Central memory CD4-positive, alpha-beta T cell (primary cell): Measurements from ENCODE around the gene NDUFS2.

Experiments
- DNase-seq: peaks from one replicate; pipeline ENCODE4 v3.0.0; 2022

Gene NDUFS2

DNA sequence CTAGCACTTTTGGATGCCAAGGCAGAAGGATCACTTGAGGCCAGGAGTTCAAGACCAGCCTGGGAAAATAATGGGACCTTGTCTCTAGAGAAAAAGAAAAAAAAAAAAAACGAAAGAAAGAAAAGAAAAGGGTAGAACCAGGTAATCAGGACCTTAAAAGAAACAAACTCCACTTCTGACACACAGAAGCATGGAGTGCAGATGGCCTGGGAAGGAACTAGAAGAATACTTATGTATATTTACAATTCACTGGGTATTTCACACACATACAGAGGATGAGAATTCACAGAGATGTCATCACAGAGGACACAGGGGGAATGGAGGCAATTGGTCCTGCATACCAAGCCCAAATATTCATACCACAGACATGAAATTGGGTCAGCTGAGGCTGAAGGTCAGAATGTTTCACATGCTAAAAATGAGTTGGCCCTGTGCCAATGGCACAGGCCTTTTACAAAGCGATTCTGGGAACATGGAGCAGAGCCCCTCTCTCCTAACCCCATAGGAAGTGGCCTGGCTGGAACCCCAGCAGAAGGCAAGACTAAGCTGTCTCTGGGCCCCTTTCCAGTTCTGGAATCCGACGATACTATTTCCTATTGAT is 29.3 kb upstream of the NDUFS2 start:
- DNase-seq: no peak

DNA sequence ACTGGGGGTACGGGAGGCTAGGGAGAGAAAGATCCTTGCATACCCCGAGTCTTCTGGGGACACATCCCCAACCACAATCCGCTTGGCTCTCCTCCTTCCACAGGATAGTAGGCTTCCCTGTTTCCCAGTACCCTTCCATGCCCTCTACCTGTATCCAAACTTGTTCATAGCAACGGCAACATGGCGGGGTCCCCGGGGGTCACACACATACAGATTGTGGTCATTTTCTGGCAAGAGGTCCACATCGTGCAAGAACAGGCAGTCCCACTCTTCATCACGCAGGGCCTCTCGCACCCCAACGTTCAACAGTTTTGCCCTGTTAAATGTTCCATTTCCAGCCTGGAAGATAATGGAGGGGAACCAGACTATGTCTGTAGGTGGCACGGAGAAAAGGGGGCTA is 28.5 kb upstream of the NDUFS2 start:
- DNase-seq: no peak

DNA sequence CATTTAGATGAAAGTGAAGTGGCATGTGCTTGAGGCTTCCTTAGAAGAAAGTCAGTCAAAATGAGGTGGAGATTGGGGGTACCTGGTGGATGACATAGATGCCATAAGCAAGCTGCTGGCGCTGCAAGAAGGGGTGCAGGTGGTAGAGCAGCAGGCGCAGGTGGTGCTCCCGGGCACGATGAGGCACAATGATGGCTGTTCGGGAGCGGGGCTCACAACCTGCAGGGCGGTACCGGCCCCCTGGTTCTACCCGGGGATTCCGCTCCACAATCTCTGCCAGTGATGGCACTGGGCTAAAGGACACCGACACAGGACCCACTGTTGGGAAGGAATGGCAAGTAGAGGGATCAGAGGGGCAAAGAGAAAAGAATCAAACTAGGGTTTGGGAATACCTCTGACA is 27.3 kb upstream of the NDUFS2 start:
- DNase-seq: no peak

DNA sequence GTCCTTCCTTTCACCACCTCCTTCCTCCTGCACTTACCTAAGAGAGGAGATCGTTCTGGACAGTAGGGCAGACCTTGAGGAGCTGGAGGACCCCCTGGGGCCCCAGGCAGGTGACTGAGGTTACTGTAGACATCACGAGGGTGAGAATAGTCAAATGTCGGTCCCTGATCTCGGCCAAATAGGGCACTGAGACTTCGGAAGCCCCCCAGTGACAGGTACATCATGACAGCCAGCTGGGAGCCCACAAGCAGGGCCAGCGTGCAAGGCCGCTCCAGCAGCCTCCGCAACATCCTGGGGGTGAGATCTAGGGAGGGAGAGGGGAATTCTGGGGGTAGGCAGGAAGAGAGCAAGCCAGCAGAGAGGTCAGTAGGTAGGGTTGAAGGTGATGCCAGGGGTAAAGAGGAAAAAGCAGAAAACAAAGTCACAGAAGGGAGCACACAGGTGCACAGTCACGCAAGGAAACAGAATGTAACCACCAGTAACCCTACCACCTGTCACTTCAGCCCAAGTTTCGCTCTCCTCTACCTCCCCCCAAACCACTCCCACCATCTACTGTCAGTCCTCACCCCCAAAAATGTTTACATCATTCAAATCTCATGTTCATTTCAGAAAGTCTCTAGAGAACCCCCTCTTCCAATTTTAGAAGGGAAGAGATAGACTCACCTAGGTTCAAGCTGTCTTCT is 26.3 kb upstream of the NDUFS2 start:
- no peak for DNase-seq

DNA sequence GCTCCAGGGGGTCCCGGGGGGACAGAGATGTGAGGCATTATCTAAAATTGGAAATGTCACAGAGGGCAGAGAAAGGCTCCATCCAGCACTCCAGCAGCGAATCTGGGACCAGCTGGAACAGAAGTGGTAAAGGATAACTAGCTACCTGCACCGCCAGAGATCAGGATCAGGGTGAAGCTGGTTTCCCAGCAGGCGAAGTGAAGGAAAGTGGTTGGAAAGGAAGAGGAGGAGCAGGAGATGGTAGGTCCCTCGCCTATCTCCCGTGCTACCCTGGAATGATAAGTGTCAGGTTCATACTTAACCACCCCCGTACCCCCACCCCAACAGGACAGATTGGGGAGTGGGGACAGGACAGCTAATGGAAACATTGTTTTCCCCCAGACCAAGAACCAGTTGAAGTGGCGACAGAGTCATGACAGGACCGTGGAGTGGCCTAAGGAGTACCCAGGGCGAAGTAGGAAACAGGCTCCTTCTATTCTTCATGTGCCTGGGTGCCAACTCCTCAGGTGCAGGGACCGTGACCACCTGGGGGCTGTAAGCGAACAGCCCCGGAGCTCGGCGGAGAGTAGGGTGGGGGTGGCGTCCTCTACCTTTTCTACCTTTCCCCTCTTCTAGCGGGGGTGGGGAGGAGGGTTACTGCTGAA is 25.6 kb upstream of the NDUFS2 start:
- DNase-seq: no peak

DNA sequence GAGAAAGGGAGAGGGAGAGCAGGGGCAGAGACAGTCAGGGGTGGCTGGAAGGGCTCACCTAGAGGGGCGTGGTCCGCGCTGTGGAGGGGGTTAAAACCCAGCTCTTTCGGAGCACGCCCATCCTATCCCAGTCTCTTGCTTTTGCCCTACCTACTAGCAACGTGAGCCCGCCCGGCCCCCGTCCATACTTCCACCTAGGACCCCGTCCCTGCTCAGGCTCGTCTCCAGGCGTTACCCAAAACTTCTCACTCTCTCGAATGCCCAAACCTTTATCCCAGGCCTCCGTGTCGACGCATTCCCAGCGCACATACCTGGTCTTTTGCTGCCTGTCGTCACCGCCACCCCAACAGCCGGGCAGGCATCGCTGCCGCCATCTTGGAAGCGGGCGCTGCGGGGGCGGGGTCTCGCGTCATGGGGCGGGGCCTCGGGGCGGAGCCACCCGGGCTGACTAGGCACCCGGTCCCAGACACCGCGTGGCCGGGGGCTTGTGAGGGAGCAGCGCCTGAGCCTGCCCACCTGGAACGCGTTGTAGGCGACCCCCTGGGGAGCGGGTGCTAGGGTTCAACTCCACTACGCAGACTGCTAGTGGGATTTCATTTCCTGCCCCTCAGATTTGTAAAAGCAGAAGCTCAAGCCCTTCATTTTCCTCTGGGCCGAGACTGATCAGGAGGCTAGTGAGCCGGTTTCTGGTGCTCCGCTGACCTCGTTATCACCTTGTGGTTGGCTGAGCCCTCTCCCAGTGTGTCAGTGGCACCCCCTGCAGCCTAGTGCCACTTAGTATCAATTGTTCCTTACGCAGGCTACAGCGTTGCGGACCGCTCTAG is 24.8 kb upstream of the NDUFS2 start, which contains the start of gene B4GALT3:
B4GALT3 (minus strand) TSS at position 396 of the 824 bp plus-strand sequence. CDS start 1,447 bp downstream, outside the sequence.
- peak; percentile 88 for DNase-seq

DNA sequence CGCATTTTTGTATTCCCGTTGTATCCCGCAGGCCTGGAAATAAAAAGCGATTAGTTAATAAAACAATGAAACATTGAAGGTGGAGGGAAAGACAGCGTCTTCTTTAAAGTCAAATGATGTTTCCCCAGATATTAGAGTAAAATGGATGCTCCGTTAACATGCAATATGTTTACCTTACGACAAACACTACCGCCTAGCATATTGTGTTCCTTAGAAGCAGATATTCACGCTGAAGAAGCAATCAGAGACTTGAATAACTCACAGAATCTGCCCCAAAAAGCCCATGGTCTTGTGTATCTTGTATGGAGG is 24.3 kb upstream of the NDUFS2 start:
- DNase-seq: no peak

DNA sequence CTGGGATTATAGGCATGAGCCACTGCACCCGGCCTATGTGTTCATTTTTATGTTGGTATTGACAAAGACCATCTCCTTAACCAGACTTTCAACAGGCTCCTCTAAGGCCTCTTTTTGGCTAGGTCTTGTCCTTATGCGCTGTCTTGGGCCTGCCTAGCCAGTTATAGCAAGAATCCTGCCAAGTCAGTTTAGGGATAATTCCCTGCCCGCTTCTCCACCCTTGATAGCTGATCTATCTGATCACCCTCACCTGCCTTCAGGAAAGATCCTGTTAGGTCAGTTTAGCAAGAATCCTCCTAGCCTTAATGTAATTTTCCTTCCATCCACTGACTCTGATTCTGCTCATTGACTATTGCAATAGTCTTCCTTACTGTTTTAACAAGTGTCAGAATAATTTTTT is 22.5 kb upstream of the NDUFS2 start:
- no peak for DNase-seq

DNA sequence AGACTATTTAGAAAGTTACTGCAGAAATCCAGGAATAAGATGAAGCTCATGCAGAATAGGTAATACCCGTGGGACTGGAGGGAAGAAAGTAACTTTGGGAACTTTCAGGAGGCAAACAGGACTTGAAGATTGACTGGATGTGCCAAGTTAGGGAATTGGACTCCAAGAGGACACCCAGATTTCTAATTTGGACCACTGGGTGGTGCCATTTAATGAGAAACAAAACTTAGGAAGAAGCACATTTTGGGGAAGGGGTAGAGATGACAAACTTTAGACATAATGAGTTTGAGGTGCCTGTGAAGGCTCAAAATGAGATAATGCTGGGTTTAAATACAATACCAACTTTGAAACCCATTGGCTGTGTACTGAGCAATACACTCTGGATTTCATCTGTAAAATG is 21.5 kb upstream of the NDUFS2 start:
- no peak for DNase-seq

DNA sequence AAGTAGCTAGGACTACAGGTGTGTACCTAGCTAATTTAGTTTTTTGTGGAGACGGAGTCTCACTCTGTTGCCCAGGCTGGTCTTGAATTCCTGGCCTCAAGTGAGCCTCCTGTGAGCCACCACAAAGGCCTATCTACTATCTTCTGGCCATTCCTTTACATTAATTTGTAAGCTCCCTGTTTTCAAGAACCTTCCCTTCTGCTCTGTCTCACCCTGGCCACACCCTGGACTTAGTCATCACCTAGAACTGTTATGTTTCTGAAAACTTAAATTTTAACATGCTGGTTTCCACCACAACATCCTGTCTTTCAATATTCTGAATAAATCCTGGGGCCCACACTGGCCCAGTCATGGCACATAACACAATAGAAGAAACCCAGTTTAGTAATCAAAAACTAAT is 20.0 kb upstream of the NDUFS2 start:
- DNase-seq: peak; percentile 64

DNA sequence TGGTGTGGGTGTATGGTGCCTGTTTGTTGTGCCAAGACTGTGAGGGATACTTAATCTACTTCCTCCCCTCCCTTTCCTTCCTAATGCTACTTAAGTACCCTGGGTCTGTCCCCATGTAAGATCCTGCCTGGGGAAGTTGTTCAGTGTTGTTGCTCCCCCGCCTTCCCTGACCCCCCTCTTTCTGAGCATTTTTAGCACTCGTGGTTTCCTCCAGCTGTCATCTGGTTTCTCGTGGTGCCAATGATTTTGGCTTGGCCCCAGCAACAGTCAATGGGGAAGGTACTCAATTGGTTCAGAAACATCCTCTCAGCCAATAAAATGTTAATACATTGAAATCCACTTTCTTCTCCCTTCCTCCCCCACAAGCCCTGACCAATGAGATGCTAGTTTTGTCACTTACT is 16.9 kb upstream of the NDUFS2 start:
- peak; percentile 85 for DNase-seq

DNA sequence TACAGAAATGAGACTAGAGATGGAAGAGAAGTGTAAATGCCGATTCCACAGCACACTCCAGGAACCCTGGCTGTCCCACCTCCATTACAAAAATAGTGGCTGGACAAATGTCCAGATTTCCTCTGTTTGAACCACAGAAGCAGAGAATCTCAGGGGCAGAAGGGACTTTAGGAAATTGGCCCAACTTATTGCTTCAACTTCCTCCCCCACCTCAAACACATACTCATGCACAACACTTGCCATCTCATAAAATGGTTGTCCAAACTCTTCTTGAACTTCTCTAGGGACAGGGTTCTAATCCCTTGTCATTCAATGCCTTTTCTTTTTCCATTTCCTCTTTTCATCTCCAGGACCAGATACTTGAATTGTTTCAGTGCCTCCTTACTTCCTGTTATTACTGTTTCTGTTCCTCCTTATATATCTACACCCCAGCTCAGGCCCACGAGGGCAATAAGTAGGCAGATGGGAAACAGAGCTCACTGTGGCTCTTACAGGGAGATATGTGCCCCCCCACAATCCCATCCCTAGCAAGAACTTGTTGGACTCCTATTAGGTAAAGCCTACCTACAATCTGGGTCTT is 16.3 kb upstream of the NDUFS2 start:
- DNase-seq: no peak

DNA sequence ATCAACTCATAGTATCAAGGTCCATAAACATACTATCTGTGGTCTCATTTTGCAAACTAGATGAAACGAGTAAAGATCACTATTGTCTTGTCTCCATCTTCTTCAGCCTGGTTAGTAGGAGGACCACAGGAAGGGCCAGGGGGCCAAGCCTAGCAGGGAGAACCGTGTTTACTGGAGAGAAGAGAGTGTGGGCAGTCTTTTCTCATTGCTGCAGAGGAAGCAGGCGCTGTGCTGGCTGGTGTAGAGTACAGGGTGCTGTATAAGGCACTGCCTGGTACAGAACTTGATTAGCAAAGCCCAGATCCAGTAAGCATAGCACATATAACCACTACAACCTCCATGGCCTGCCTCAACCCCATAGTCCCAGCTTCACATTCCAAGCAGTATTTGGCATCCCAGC is 14.9 kb upstream of the NDUFS2 start:
- DNase-seq: no peak

DNA sequence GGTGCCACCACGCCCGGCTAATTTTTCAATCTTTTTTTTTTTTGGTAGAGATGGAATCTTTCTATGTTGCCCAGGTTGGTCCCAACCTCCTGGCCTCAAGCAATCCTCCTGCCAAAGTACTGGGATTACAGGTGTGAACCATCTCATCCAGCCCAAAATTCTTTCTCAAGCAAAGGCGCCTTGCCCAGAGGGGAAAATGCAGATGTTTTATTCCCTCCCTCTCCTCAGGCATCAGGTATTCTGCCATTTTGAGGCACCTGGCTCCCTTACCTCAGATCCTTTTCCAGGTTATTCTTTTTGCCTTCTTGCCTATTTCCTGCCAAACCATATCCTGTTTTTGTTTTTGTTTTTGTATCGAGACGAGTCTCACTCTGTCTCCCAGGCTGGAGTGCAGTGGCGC is 13.8 kb upstream of the NDUFS2 start:
- DNase-seq: no peak

DNA sequence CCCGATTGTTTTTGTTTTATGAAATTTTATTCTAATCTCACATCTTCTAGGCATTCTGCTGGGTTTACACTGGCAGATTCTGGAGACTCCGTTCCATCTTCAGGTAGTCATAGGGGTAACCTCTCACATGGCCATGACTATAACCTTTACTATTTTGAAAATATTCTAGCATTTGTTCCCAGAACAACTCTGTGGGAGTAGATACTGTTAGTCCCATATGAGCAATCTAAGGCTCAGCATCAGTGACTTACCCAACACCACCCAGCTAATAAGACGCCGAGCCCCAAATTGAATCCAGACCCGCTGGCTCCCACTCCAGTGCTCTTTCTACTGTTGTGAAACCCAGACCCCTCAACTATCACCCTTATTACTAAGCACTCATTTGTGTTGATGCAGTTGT is 13.1 kb upstream of the NDUFS2 start:
- DNase-seq: no peak

DNA sequence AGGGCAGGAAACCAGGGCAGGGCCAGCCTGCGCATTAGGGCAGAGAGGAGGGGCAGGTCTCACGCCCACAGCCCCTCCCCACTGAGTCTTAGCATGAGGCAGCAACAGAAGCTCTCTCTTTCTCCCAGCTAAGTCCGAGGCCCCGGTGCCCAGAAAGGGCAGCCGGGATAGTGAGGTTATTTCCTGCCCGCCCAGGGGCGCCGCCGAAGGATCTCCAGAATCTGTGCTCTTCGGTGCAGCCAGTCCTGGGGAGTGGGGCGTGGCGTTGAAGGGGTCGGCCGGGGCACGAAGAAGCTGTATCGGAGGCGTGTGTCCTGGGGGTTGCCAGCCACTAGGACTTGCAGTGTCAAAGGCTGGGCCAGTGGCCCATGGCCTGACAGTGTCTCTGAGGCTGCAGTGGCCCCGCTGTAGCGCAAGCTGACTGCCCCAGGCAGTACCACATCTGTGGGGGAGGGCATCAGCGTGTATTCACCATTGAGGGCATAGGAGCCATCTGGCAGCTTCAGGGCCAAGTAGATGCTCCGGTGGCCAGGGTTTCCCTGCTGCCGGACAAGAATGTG is 11.1 kb upstream of the NDUFS2 start:
- no peak for DNase-seq

DNA sequence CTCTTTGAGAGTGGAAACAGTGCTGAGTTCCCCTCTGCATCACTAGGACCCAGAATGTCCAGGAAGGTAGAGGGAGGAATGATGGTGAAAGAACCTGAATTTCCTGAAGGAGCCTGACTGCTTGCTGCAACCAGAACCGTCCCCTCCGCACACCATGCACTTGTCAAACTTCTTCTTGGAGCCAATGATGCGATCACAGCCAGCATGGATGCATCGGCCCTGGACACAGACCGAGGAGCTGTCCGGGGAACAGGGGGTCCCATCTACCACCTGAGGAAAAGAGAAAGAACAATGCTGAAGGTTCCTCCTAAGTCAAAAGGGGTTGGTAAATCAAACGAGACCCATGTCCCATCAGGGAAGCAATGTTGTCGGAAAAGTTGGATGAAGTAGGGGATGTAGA is 10.2 kb upstream of the NDUFS2 start:
- no peak for DNase-seq

DNA sequence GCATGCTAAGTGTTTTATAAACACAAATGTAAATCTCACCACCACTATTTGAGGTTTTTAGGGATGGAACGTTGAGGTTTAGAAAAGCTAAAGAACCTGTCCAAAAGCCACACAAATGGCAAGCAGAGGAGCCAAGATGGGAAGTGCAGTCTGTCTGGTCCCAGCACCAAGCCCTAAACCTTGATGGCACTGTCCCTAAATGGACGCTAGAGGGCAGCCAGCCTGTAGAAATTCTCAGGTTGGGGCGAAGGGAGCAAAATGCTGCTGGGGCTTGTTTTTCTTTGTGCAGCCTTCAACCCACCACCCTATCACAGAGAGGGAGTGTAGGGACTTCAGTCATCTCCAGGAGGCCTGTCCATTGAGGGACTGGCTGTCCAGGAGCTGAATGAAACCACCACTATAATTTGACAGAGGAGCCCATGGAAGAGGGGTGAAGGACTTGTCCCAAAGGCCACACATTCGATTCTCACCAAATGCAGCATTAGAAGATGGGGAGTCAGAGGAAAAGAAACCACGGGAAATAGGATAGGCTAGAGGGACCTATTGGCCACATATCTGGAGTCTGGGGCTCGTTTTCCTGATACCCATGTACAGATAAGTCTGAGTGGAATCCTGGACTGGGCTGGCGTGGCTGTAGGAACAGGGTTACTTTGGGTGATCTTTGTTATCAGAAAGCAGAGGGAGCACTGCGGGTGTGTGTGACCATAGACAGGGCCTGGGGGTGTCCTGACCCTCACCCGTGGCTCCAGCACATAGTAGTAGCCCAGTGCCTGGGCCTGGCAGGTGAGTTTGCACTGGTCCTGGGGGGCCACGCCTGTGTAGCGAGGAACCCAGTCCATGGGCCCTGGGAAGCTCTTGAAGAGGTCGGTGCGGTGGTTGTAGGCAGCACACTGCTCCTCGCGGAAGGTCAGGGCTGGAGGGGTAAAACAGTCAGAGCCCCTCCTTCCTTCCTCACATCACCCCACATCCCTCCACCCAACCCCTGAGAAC is 9.4 kb upstream of the NDUFS2 start:
- DNase-seq: peak; percentile 67

DNA sequence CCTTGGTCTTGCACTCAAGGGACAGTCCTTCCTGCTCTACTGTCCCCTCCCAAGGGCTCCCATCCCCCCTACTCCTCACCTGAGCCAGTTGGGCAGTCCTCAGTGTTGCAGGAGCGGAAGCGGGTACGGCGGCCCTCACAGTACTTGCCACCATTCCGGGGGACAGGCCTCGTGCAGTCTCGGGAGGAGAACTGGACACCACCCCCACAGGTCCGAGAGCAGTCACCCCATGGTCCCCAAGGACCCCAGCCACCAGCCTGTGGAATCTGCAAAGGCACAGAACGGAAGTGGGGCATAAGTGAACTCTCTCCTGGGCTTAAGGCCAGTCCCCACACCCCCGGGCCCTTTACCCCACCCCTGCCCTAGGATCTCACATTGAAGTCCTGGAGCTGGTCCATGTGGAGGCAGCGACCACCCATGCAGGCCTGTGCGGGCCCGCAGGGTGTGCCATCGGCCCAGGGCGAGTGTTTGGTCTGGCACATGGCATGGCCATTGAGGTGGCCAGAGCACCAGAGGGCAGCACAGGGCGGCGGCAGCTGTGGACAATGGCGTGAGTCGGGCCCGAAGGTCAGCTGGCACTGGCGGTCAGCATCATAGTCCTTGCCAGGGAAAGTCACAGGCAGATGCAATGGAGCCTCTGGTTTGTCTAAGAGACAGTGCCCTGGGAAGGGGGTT is 8.5 kb upstream of the NDUFS2 start:
- no peak for DNase-seq

DNA sequence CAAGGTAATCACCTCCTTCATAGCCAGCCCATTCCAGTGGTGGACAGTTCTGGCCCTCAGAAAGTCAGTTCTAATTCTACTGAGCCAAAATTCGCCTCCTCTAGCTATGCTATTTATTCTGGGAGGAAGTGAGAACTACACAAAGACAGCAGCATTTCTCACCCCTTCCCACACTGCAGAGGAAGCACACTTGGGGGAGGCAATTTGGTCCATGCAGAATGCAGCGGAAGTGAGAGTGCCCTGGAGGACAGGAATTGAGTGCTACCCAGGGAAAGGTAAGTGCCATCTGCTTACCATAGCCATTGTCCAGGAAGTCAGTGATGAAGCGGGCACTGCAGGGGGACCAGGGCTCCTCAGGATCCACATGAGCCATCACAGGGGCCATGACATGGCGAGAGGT is 7.0 kb upstream of the NDUFS2 start:
- DNase-seq: no peak

DNA sequence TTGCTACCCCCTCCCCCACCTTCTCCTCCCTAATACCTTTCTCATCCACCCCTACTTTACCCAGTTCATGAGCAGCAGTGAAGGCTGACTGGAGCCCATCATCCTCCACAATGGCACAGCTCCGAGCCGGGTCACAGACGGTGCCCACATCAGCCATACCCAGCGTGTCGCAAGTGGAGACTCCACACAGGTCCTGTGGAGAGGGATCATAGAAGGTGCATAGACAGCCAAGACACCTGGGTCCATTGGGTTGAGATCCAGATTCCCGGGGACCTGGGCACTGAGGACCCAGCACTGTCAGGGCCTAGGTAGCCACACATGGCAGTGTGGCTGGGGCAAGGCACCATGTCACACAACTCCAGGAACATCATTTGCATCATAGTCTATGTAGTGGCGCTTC is 6.1 kb upstream of the NDUFS2 start:
- no peak for DNase-seq
